HUES48 (cell line): ENCODE data around the gene DAP.
A peak's percentile ranks its signal among the peaks of the same experiment; 100 is the strongest.
"Not testable (repeated sequence)": the region's sequence is repeated elsewhere in the genome, so short reads cannot be mapped to it uniquely, and the experiment has no call there.

Experiments used
- H3K27ac ChIP-seq: one replicate; pipeline ENCODE4 v1.7.0; 2013; ENCODE audit warnings: low read depth, low read length, inconsistent platforms
- H3K27me3 ChIP-seq: 2 replicates; pipeline ENCODE4 v1.6.1; 2013; ENCODE audit warnings: mild to moderate bottlenecking, low read length; ENCODE audit not compliant: control insufficient read depth, insufficient read depth
- H3K36me3 ChIP-seq: 2 replicates; pipeline ENCODE4 v1.6.1; 2013; ENCODE audit warnings: low read length; ENCODE audit not compliant: control insufficient read depth, insufficient read depth
- H3K4me1 ChIP-seq: 2 replicates; pipeline ENCODE4 v1.6.1; 2013; ENCODE audit warnings: mild to moderate bottlenecking, low read length; ENCODE audit not compliant: control insufficient read depth, insufficient read depth
- H3K4me3 ChIP-seq: 2 replicates; pipeline ENCODE4 v1.5.1; 2013; ENCODE audit warnings: mild to moderate bottlenecking, low read depth, low read length
- H3K9ac ChIP-seq: 2 replicates; pipeline ENCODE4 v1.6.1; 2013; ENCODE audit warnings: mild to moderate bottlenecking, low read depth, low read length, moderate library complexity
- H3K9me3 ChIP-seq: 2 replicates; pipeline ENCODE4 v1.6.1; 2013; ENCODE audit warnings: low read length; ENCODE audit not compliant: control insufficient read depth, insufficient read depth

DAP gene

DNA sequence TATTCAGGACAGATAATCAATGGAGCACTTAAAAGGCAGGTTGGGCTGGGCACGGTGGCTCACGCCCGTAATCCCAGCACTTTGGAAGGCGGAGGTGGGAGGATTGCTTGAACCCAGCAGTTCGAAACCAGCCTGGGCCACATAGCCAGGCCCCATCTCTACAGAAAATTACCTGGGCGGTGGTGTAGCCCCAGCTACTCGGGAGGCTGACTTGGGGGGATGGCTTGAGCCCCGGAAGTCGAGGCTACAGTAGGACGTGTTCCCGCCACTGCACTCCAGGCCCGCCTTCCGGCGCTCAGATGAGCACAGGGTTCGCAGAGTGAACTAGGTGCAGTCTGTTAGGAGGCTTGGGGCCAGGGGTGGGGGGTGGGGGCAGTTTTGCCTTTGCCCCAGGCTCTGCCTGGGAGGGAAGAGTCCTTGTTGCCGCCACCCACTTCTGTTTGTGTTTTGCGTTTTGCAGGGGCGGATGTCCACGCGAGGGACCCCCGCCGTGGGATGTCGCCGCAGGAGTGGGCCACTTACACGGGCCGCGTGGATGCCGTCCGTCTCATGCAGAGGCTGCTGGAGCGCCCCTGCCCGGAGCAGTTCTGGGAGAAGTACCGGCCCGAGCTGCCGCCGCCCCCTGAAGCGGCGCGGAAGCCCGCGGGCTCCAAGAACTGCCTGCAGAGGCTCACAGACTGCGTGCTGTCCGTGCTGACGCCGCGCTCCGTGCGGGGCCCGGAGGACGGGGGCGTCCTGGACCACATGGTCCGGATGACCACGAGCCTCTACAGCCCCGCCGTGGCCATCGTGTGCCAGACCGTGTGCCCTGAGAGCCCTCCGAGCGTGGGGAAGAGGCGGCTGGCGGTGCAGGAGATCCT is 112.0 kb downstream of the DAP start:
- Histone ChIP-seq H3K4me1 (no peaks in the 10 kb centered on the region), H3K27ac (no peak overlapping the region), H3K36me3 (0 out of 2 replicates have a peak, but pooled peaks cover 2% of the 10 kb centered on the region), H3K27me3 (no peaks in the 10 kb centered on the region), H3K9me3 (no peaks in the 10 kb centered on the region), H3K4me3 (no peak overlapping the region), H3K9ac (no peak overlapping the region)

DNA sequence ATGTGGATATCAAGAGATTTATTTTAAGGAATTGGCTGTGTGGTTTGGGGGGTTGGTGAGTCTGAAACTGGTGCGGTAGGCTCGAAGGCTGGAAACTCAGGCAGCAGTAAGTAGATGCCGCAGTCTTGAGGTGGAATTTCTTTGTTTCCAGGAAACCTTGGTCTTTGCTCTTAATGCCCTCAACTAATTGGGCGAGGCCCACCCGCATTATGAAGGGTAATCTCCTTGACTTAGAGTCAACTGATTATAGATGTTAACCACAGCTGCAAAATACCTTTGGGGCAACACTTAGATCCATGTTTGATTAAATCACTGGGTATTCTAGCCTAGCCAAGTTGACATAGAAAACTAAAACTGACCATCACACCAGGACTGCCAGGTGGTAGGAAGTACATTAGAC is 113.4 kb downstream of the DAP start:
- Histone ChIP-seq H3K27me3 (no peaks in the 10 kb centered on the region), H3K27ac (no peak overlapping the region)

GRCh38 chr5:10645671-10646070 is 115.4 kb downstream of the DAP start:
- Histone ChIP-seq H3K9ac (no peak overlapping the region), H3K27ac (no peak overlapping the region), H3K27me3 (no peaks in the 10 kb centered on the region), H3K4me3 (no peak overlapping the region), H3K4me1 (no peaks in the 10 kb centered on the region), H3K36me3 (0 out of 2 replicates have a peak, but pooled peaks cover 4% of the 10 kb centered on the region), H3K9me3 (no peaks in the 10 kb centered on the region)

More for the DNA sequence above, 113.4 kb downstream of the DAP start:
- Histone ChIP-seq H3K4me3 (no peak overlapping the region), H3K9me3 (no peaks in the 10 kb centered on the region), H3K9ac (no peak overlapping the region), H3K4me1 (no peaks in the 10 kb centered on the region), H3K36me3 (0 out of 2 replicates have a peak, but pooled peaks cover 2% of the 10 kb centered on the region)

- Histone ChIP-seq H3K9me3 (no peaks in the 10 kb centered on the region), H3K4me3 (no peak overlapping the region), H3K27ac (no peak overlapping the region), H3K4me1 (no peaks in the 10 kb centered on the region), H3K36me3 (0 out of 2 replicates have a peak, but pooled peaks cover 2% of the 10 kb centered on the region), H3K9ac (no peak overlapping the region), H3K27me3 (no peaks in the 10 kb centered on the region)
Measured at GRCh38 chr5:10645146-10645545, 115.9 kb downstream of the DAP start.

DNA sequence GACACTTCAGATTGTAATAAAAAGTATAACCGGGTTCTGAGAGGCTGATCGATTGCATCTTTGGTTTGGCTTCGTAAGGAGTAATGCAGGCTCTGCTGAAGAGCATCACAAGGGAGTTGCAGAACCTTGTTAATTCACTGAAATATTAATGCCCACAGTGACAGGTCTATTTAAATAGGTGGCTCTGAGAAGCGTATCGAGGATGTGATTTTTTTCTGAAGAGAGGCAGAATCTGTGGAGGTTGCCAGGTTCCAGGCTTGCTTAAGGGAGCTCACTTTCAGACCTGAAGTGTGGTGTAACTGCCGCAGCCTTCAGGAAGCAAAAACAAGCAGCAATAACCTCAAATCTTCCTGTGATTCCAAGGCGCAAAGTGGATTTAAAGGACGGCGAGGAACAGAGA is 116.8 kb downstream of the DAP start:
- H3K9ac ChIP-seq: no peak overlapping the region
- no peaks in the 10 kb centered on the region for H3K4me1 ChIP-seq
- H3K36me3 ChIP-seq: 0 out of 2 replicates have a peak, but pooled peaks cover 2% of the 10 kb centered on the region
- no peaks in the 10 kb centered on the region for H3K9me3 ChIP-seq
- no peak overlapping the region for H3K4me3 ChIP-seq
- no peaks in the 10 kb centered on the region for H3K27me3 ChIP-seq
- H3K27ac ChIP-seq: no peak overlapping the region

DNA sequence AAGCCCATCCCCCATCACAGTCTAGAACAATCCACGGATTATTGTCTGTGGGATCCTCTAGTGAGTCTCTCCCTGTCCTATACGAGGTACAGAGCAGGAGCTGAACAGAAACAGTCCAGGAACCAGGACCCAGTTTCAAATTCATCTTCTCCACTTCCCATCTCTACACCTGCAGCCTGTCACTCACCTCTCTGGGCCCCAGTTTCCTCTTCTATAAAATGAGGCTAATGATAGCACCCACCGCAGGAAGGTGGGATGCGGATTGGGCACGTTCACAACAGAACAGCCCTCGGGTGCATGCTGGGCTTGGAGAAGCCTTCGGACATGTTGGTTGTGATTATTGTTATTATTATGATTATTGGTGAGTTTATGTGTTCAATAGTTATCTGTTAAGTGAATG is 118.7 kb downstream of the DAP start:
- Histone ChIP-seq H3K27me3 (no peaks in the 10 kb centered on the region), H3K36me3 (0 out of 2 replicates have a peak, but pooled peaks cover 2% of the 10 kb centered on the region), H3K27ac (no peak overlapping the region), H3K9me3 (no peaks in the 10 kb centered on the region), H3K4me1 (peaks cover 13% of the 10 kb centered on the region), H3K9ac (no peak overlapping the region), H3K4me3 (no peak overlapping the region)

- Histone ChIP-seq H3K36me3 (0 out of 2 replicates have a peak, but pooled peaks cover 2% of the 10 kb centered on the region), H3K4me3 (no peak overlapping the region), H3K9me3 (no peaks in the 10 kb centered on the region), H3K27me3 (no peaks in the 10 kb centered on the region), H3K4me1 (peaks cover 35% of the 10 kb centered on the region), H3K9ac (no peak overlapping the region), H3K27ac (no peak overlapping the region)
Measured at GRCh38 chr5:10639846-10640368, 121.1 kb downstream of the DAP start.

DNA sequence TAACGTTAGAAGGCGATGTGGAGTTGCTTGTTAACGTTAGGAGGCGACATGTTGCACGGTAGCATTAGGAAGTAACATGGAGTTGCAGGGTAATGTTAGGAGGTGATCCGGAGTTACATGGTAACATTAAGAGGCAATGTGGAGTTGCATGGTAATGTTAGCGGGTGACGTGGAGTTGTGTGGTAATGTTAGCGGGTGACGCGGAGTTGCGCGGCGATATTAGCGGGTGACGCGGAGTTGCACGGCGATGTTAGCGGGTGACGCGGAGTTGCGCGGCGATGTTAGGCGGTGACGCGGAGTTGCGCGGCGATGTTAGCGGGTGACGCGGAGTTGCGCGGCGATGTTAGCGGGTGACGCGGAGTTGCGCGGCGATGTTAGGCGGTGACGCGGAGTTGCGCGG is 122.3 kb downstream of the DAP start:
- H3K27me3 ChIP-seq, H3K4me3 ChIP-seq, H3K9me3 ChIP-seq, H3K9ac ChIP-seq, H3K27ac ChIP-seq, H3K36me3 ChIP-seq: not testable (repeated sequence)
- H3K4me1 ChIP-seq: peaks cover 37% of the 10 kb centered on the region

DNA sequence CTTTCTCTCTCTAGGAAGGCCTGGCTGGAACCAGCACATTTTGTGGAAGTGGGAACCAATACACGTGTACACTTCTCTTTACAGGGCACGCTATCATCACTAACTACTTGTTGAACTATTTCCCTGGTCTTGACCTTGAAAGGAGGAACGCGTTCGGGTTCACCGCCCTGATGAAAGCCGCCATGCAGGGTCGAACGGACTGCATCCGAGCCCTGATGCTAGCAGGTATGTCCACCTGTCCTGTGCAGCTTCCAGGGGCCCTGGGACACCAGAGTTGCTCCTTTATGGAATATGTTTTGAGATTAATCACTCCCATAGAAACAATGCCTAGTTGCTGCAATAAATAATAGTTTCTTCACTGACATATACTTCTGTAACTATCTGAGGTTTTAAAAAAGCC is 123.1 kb downstream of the DAP start:
- peak overlapping the region; percentile 54 for H3K4me3 ChIP-seq

DNA sequence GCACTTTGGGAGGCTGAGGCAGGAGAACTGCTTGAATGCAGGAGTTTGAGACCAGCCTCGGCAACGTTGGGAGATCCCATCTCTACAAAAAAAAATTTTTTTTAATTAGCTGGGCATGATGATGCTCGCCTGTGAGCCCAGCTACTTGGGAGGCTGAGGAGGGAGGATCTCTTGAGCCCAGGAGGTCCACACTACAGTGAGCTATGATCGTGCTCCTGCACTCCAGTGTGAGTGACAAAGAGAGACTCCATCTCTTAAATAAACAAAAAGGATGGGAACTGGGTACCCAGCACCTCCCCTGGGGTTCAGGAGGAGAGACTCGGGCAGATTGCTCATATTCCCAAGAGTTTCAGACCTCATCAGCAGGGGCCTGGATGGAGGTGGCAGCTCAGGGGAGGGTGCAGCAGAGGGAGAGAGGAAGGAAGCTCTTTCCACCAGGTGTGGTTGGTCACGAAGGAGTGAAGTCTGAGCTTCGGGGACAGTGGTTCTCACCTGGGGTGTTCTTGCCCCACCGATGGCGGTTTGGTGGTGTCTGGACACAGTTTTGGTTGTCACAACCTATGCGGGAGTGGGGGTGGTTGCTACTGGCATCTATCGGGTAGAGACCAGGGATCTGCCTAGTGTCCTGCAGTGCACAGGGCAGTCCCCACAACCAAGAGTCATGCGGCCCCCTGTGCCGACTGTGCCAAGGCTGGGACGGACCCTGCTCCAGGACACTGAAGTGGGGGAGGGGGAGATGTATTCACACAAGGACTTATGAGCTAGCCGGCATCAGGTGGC is 124.5 kb downstream of the DAP start:
- no peaks in the 10 kb centered on the region for H3K27me3 ChIP-seq
- H3K9ac ChIP-seq: peak overlapping the region; percentile 29; the same call in 1 of the 2 replicates
- peak overlapping the region; percentile 74 for H3K27ac ChIP-seq
- H3K4me3 ChIP-seq: no peak overlapping the region
- no peaks in the 10 kb centered on the region for H3K9me3 ChIP-seq
- H3K4me1 ChIP-seq: peaks cover 41% of the 10 kb centered on the region
- H3K36me3 ChIP-seq: no peaks in the 10 kb centered on the region

More for the DNA sequence above, 123.1 kb downstream of the DAP start:
- Histone ChIP-seq H3K36me3 (0 out of 2 replicates have a peak, but pooled peaks cover 2% of the 10 kb centered on the region), H3K27ac (peak overlapping the region; percentile 74), H3K27me3 (no peaks in the 10 kb centered on the region), H3K4me1 (peaks cover 37% of the 10 kb centered on the region), H3K9ac (0 out of 2 replicates have a peak overlapping the region, but pooled peaks have one; percentile 18), H3K9me3 (no peaks in the 10 kb centered on the region)
